Measurements from ENCODE around the gene EML4.

The EML4 gene

GRCh38 chr2:42298132-42298531 lies 129.0 kb downstream of the EML4 start:
- in situ Hi-C loops (cut with MboI; ENCODE audit: low sequenced_read_pairs): no loop called here

GRCh38 chr2:42298996-42299754 lies 130.0 kb downstream of the EML4 start:
- in situ Hi-C loops (cut with MboI; ENCODE audit: low sequenced_read_pairs): no loop called here

GRCh38 chr2:42300527-42300926 lies 131.4 kb downstream of the EML4 start:
- in situ Hi-C loops (cut with MboI; ENCODE audit: low sequenced_read_pairs): loop anchor here (25.0 kb wide), 1 partner anchor 438 kb away; no protein-coding TSS in a partner anchor

GRCh38 chr2:42303252-42303651 lies 134.1 kb downstream of the EML4 start:
- in situ Hi-C loops (cut with MboI; ENCODE audit: low sequenced_read_pairs): loop anchor here (25.0 kb wide), 1 partner anchor 441 kb away; no protein-coding TSS in a partner anchor

- in situ Hi-C loops (cut with MboI; ENCODE audit: low sequenced_read_pairs): loop anchor here (25.0 kb wide), 1 partner anchor 442 kb away; no protein-coding TSS in a partner anchor
Measured at GRCh38 chr2:42304059-42304713, 135.0 kb downstream of the EML4 start.

GRCh38 chr2:42307180-42307579 lies 138.0 kb downstream of the EML4 start:
- in situ Hi-C loops (cut with MboI; ENCODE audit: low sequenced_read_pairs): loop anchor here (25.0 kb wide), 1 partner anchor 445 kb away; no protein-coding TSS in a partner anchor

GRCh38 chr2:42309366-42309765 lies 140.2 kb downstream of the EML4 start:
- in situ Hi-C loops (cut with MboI; ENCODE audit: low sequenced_read_pairs): loop anchor here (25.0 kb wide), 1 partner anchor 447 kb away; no protein-coding TSS in a partner anchor

- in situ Hi-C loops (cut with MboI; ENCODE audit: low sequenced_read_pairs): loop anchor here (25.0 kb wide), 1 partner anchor 448 kb away; no protein-coding TSS in a partner anchor
Measured at GRCh38 chr2:42310007-42310515, 140.9 kb downstream of the EML4 start.

GRCh38 chr2:42312106-42312505 lies 143.0 kb downstream of the EML4 start:
- in situ Hi-C loops (cut with MboI; ENCODE audit: low sequenced_read_pairs): loop anchor here (25.0 kb wide), 1 partner anchor 450 kb away; no protein-coding TSS in a partner anchor

GRCh38 chr2:42314892-42315468 lies 145.8 kb downstream of the EML4 start:
- in situ Hi-C loops (cut with MboI; ENCODE audit: low sequenced_read_pairs): loop anchor here (25.0 kb wide), 1 partner anchor 453 kb away; no protein-coding TSS in a partner anchor

GRCh38 chr2:42315844-42316470 lies 146.8 kb downstream of the EML4 start:
- in situ Hi-C loops (cut with MboI; ENCODE audit: low sequenced_read_pairs): loop anchor here (25.0 kb wide), 1 partner anchor 454 kb away; no protein-coding TSS in a partner anchor

GRCh38 chr2:42316910-42317309 lies 147.8 kb downstream of the EML4 start:
- in situ Hi-C loops (cut with MboI; ENCODE audit: low sequenced_read_pairs): loop anchor here (25.0 kb wide), 1 partner anchor 455 kb away; no protein-coding TSS in a partner anchor

GRCh38 chr2:42317486-42317885 lies 148.3 kb downstream of the EML4 start:
- in situ Hi-C loops (cut with MboI; ENCODE audit: low sequenced_read_pairs): loop anchor here (25.0 kb wide), 1 partner anchor 455 kb away; no protein-coding TSS in a partner anchor

GRCh38 chr2:42317945-42318344 lies 148.8 kb downstream of the EML4 start:
- in situ Hi-C loops (cut with MboI; ENCODE audit: low sequenced_read_pairs): loop anchor here (25.0 kb wide), 1 partner anchor 456 kb away; no protein-coding TSS in a partner anchor

GRCh38 chr2:42319265-42319664 lies 150.1 kb downstream of the EML4 start:
- in situ Hi-C loops (cut with MboI; ENCODE audit: low sequenced_read_pairs): loop anchor here (25.0 kb wide), 1 partner anchor 457 kb away; no protein-coding TSS in a partner anchor

GRCh38 chr2:42321452-42322064 lies 152.4 kb downstream of the EML4 start:
- in situ Hi-C loops (cut with MboI; ENCODE audit: low sequenced_read_pairs): loop anchor here (25.0 kb wide), 1 partner anchor 459 kb away; no protein-coding TSS in a partner anchor

GRCh38 chr2:42324244-42324643 lies 155.1 kb downstream of the EML4 start:
- in situ Hi-C loops (cut with MboI; ENCODE audit: low sequenced_read_pairs): loop anchor here (25.0 kb wide), 1 partner anchor 462 kb away; no protein-coding TSS in a partner anchor

- in situ Hi-C loops (cut with MboI; ENCODE audit: low sequenced_read_pairs): loop anchor here (25.0 kb wide), 1 partner anchor 463 kb away; no protein-coding TSS in a partner anchor
Measured at GRCh38 chr2:42324949-42325348, 155.8 kb downstream of the EML4 start.

GRCh38 chr2:42325609-42326008 lies 156.5 kb downstream of the EML4 start:
- in situ Hi-C loops (cut with MboI; ENCODE audit: low sequenced_read_pairs): no loop called here

- in situ Hi-C loops (cut with MboI; ENCODE audit: low sequenced_read_pairs): no loop called here
Measured at GRCh38 chr2:42327125-42327524, 158.0 kb downstream of the EML4 start.

All from HL-60/S4 treated with retinoic acid at 250 ng/mL for 4 days and 3 days (cell line).